Measurements from ENCODE around the gene HIPK3.

DNA sequence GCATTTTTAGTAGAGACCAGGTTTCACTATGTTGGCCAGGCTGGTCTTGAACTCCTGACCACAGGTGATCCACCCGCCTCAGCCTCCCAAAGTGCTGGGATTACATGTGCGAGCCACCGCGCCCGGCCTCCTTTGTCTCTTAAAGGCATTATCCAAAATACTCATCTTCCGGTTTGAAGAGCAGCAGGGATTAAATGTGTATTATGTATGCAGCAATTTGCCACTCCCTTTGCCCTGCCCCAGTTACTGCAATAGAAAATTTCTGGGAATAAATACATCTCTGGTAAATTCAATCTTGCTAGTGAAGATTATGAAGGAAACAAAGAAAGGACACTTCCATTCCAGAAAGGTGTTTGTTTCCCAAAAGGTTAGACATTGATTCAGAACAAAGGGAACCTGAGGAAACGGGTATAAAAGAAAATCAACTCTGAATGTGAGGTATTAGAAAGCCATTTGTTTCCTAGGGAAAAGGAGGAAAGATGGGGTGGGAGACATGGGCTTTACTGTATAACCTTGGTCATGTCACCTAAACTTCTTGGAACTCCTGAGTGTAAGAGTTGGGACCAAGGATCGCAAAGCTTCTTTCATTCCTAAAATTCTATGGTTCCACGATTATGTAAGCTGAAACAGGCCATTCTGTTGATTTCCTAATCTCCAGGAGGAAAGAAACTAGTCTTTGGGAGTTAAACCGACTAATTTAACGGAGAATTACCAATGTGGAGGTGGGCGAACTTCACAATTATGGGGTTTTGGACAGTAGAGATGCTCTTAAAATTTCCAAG is 959 bp upstream of the HIPK3 start:
- TF ChIP-seq ZNF76 (CRISPR knock-in tag; IDR thresholded peaks at IDR 0.05; ENCODE audit: borderline replicate concordance) (no peak), NFE2L1 (tag; IDR thresholded peaks at IDR 0.05; ENCODE audit: borderline replicate concordance, low read depth) (no peak), MYC (IDR thresholded peaks at IDR 0.05; ENCODE audit: low read depth, low read length) (no peak), MYC (CRISPR knock-in tag; IDR thresholded peaks at IDR 0.05; ENCODE audit: borderline replicate concordance, low read depth) (no peak), POLR2AphosphoS5 (IDR thresholded peaks at IDR 0.05; ENCODE audit: control insufficient read depth, insufficient read depth, low read depth, low read length) (no peak), FOS (IDR thresholded peaks at IDR 0.05; ENCODE audit: extremely low read depth, insufficient read length) (no peak), ZBTB7A (IDR thresholded peaks at IDR 0.05; ENCODE audit: borderline replicate concordance, control insufficient read depth, low read depth, low read length) (no peak), CBX3 (IDR thresholded peaks at IDR 0.05; ENCODE audit: borderline replicate concordance in 1 of 2, low read length in 2 of 2) (no peak), WHSC1 (IDR thresholded peaks at IDR 0.05; ENCODE audit: low read length) (no peak)
- TF ChIP-seq, protein P1, sequence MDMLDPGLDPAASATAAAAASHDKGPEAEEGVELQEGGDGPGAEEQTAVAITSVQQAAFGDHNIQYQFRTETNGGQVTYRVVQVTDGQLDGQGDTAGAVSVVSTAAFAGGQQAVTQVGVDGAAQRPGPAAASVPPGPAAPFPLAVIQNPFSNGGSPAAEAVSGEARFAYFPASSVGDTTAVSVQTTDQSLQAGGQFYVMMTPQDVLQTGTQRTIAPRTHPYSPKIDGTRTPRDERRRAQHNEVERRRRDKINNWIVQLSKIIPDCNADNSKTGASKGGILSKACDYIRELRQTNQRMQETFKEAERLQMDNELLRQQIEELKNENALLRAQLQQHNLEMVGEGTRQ (CRISPR knock-in tag; IDR thresholded peaks at IDR 0.05) = no peak
- TF ChIP-seq, protein P2, sequence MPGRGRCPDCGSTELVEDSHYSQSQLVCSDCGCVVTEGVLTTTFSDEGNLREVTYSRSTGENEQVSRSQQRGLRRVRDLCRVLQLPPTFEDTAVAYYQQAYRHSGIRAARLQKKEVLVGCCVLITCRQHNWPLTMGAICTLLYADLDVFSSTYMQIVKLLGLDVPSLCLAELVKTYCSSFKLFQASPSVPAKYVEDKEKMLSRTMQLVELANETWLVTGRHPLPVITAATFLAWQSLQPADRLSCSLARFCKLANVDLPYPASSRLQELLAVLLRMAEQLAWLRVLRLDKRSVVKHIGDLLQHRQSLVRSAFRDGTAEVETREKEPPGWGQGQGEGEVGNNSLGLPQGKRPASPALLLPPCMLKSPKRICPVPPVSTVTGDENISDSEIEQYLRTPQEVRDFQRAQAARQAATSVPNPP (IDR thresholded peaks at IDR 0.05; ENCODE audit: borderline replicate concordance, insufficient read depth, insufficient read length) = no peak
- TF ChIP-seq, protein P3, sequence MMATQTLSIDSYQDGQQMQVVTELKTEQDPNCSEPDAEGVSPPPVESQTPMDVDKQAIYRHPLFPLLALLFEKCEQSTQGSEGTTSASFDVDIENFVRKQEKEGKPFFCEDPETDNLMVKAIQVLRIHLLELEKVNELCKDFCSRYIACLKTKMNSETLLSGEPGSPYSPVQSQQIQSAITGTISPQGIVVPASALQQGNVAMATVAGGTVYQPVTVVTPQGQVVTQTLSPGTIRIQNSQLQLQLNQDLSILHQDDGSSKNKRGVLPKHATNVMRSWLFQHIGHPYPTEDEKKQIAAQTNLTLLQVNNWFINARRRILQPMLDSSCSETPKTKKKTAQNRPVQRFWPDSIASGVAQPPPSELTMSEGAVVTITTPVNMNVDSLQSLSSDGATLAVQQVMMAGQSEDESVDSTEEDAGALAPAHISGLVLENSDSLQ (IDR thresholded peaks at IDR 0.05) = no peak
- TF ChIP-seq, protein P4, sequence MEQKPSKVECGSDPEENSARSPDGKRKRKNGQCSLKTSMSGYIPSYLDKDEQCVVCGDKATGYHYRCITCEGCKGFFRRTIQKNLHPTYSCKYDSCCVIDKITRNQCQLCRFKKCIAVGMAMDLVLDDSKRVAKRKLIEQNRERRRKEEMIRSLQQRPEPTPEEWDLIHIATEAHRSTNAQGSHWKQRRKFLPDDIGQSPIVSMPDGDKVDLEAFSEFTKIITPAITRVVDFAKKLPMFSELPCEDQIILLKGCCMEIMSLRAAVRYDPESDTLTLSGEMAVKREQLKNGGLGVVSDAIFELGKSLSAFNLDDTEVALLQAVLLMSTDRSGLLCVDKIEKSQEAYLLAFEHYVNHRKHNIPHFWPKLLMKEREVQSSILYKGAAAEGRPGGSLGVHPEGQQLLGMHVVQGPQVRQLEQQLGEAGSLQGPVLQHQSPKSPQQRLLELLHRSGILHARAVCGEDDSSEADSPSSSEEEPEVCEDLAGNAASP (IDR thresholded peaks at IDR 0.05) = no peak
